NCI-H510A treated with DMSO at 0.1 percent for 48 hours (cell line): Measurements from ENCODE around the gene NNMT.
A peak's percentile ranks its signal among the peaks of the same experiment; 100 is the strongest.
"Not testable (repeated sequence)": the region's sequence is repeated elsewhere in the genome, so short reads cannot be mapped to it uniquely, and the experiment has no call there.

Experiments used
- DNase-seq: peaks from one replicate; lab custom pipeline; 2025; lab: John Stamatoyannopoulos, UW

The NNMT gene

GRCh38 chr11:114310095-114310494, 13.9 kb downstream of the NNMT start:
- no peak for DNase-seq

- DNase-seq = no peak
These were observed 15.7 kb downstream of the NNMT start for GRCh38 chr11:114311946-114312345.

DNA sequence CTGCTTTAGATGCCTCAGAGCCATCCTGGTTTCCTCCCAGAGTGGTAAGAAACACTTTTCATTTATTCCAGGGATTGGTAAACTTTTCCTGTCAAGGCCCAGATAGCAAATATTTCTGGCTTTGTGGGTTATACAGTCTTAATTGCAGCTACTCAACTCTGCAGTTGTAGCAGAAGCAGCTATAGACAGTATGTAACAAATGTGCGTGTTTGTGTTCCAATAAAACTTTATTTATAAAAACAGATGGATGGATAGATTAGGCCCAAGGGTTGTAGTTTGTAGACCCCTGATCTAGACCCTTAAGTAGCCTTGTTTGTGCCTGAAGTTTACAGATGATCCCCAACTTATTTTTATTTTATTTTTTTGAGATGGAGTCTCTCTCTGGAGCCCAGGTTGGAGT, 17.9 kb downstream of the NNMT start:
- DNase-seq = no peak

DNA sequence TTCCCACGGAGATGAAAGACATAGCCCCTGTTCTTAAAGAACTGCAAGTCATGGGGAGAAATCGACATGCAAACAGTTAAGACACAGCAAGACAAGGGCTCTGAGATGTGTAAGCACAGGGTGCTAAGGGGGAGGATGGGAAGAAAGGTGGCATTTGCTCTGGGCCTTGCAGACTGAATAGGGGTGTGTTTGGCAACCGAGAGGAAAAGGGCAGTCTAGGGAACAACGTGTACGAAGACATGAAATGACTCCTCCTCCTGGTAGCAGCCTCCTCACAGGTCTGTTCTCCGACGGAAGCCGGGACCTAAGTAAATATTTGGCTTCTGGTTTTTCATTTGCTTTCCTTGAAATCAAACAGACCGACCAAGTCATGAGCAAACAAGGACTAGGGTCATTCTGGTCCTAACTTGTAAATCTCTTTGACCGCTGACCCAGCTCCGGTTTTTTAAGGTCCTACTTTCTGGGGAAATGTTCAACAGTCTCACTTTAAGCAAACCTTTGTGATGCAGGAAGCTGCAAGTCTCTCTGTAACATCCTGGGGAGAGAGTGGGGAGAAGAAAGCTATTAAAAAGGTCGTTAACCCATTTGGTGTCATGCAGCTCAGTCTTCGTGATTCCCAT, 19.7 kb downstream of the NNMT start:
- DNase-seq = peak; percentile 73

DNA sequence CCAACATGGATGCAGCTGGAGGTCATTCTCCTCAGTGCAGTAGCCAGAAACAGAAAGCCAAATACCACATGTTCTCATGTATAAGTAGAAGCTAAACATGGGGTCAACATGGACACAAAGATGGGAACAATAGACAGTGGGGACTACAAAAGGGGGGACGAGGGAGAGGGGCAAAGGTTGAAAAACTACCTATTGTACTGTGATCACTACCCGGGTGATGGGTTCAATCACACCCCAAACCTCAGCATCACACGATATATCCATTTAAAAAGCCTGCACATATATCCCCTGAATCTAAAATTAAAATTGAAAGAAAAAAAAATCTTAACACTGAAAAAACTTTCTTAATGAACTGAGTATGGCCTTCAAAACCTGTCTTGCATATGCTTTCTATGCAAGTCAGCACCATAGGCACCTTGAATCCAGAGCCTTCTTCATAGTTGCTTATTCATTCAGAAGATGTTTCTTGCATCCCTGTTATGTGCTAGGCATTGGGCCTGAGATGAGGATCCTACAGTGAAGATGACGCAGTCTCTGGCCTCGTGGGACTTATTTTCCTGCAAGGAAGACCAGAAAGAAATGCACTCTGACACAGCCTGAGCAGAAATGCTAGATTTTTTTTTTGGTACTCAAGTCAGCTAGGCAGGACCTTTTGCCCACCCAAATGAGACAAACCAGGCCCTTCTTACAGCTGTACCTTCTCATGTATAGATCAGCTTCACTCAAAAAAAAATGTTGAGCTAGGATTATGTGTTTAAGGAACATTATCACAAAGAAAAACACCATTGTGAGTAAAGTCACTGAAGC, 21.0 kb downstream of the NNMT start:
- no peak for DNase-seq

DNA sequence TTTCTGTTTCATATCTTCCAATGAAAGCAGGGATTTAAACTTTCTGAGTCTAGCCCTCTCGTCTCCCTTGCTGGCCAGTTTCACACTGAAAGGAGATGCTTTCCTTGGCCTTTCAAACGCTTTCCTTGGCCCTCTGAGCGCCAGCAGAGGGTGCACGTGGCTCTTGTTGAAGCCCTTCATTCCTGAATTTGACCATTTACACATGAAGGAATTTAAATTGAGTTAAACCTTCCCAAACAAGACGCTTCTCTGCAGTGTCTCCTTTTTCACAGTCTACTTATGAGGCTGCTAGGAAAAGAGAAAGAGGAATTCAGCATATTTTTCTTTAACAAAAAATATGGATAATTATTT, 21.6 kb downstream of the NNMT start:
- peak; percentile 52 for DNase-seq

- DNase-seq = peak; percentile 85
These were observed 22.2 kb downstream of the NNMT start for GRCh38 chr11:114318361-114318760.

DNA sequence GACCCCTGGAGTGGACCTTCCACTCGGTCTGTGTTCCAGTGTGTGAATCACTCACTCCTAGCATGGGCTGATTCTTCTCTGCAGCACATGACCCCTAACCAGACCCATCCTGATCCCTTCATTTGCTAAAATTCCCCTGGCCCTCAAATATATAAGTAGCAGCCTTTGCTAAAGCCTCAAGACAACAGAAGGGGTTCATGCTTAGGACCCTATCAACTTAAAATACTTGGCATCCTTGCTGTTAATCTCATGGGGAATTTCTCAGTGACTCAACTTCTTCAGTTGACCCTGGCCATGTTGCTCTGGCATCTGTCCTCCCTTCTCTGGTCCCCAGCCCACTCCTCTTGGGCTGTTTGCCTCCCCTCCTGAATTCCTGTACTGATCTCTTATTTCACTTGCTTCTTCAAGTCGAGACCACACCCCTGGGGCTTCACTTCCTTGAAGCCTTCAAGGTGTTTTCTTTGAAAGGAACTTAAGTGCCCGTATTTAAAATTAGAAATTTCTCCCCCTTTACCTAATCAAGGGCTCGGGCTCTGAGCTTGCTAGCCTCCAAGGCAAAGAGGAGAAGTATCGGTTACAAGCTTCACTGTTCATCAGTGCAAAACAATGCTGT, 23.6 kb downstream of the NNMT start:
- no peak for DNase-seq

GRCh38 chr11:114321621-114322257, 25.5 kb downstream of the NNMT start:
- no peak for DNase-seq

DNA sequence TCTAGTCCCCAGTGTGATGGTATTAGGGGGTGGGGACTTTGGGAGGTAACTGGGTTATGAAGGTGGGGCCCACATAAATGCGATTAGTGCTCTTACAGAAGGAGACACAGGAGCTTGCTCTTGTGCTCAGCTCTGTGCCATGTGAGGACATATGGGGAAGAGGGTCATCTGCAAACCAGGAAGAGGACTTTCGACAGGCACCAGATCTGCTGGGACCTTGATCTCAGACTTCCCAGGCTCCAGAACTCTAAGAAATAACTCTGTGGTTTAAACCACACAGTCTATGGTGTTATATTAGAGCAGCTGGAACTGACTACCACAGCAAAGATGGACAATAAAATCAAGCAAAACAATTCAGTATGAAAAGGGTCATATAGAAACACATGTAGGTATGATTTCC, 26.7 kb downstream of the NNMT start:
- no peak for DNase-seq

DNA sequence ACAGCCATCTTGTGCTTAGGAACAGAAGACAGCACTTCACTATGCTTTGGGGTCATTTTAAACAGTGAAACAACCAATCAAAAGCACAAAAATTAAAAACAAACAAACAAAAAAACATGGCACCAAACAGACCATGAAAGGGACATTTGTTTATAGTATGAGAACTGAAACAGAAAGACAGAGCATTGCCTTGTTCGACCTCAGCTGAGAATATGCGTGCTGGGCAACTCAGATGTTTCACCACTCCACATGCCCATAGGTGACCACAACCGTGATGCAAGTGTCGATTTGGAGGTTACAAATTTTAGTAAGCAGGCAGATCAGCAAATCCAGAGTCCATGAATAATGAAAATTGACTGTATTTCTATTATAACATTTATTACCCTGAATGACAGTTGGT, 30.0 kb downstream of the NNMT start:
- DNase-seq = no peak

DNA sequence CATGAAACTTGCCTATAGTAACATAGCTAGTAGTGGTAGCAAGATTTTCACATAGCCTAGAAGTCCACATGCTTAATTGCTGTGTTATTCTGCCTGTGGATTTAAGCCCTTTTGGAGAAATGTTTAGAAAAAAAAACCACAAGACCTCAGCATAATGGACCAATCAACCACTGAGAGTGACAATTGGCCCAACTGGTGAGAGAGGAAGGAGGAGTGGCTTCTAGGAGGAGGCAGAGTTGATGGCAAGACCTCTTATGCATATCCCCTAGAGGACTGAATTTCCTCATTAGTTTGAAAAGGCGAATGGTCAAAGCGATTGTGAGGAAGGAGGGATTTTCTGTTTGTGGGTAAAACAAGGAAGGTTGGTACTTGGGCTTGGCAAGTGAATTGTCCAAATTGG, 30.6 kb downstream of the NNMT start:
- no peak for DNase-seq

DNA sequence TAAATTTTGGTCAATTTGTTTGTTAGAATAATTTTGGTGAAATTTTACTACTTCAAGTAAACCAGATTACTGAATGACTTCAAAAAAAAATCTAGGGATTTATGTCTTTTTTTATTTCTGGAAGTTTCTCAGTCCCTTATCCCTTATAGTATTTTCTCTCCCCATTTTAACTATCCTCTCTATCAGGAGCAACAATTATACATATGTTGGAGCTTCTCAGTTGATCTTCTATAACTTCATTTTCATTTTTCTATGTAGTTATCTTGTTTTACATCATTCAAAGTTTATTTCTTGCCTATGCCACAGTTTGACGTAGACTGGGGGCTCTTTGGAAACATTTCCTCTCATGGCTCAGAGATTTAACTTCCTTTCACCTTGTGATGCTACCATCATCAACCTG, 34.2 kb downstream of the NNMT start:
- DNase-seq = no peak

DNA sequence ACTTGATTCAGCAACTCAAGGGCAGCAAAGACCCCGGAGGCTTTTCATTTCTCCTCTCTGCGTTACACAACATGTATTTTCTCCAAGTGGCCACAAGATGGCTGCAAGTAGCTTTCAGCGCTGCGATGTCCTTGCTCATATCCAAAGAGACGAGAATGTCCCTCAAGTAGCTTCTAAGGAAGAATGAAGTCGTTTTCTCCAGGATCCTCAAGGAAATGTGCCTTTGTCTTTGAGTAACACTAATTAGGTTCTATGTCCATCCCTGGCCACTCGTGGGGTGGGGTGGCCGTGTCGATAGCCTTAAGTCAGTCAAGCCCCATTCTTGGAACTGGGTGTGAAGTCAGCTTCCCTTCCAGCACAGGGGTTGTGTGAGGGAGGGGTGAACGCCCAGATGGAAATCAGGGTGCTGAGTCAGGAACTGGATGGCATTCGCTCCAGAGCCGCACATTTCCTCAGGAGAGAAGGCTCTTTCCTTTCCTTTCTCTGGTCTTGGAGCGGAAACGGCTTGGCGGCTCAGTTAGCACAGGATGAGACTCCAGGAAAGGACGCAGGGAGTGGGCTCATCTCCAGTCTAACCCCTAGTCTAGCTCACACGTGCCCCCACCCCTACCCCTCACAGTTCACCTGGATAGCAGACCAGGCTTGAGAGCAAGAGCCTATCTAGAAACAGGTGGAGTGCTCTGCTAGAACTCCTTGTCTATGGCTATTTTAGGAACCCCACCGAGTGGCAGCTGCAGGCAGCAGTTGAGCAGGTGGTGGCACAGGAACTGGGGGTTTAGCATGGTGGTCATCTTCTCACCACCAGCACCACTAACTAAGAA, 44.3 kb downstream of the NNMT start:
- peak; percentile 78 for DNase-seq

DNA sequence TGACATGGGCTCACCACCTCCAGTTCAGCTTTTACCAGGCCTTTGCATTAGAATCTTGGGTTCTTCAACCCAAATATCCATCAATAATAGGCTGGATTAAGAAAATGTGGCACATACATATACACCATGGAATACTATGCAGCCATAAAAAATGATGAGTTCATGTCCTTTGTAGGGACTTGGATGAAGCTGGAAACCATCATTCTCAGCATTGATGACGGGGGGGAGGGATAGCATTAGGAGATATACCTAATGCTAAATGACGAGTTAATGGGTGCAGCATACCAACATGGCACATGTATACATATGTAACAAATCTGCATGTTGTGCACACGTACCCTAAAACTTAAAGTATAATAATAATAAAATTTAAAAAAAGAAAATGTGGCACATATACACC, 45.5 kb downstream of the NNMT start:
- not testable (repeated sequence) for DNase-seq

- no peak for DNase-seq
These were observed 46.3 kb downstream of the NNMT start for GRCh38 chr11:114342476-114342875.

DNA sequence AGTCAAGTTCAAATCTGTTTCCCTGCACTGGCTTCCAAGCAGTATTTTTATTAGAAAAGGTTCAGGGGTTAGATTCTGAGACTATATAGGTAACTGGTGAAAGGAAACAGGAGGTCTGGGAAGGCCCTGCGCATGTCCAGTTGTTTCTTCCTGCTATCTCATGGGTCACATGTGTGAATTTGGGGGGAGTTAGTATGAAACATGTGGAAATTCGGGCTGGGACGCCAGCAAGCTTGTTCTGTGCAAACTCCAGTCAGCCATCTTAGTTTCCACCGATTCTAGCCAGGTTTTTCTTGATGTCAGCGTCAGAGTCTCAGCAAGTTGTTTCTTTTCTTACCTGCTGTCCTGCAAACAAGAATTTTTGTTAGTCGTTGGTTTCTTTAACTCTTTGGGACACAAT, 46.8 kb downstream of the NNMT start:
- no peak for DNase-seq

- no peak for DNase-seq
These were observed 47.3 kb downstream of the NNMT start for GRCh38 chr11:114343493-114343892.

DNA sequence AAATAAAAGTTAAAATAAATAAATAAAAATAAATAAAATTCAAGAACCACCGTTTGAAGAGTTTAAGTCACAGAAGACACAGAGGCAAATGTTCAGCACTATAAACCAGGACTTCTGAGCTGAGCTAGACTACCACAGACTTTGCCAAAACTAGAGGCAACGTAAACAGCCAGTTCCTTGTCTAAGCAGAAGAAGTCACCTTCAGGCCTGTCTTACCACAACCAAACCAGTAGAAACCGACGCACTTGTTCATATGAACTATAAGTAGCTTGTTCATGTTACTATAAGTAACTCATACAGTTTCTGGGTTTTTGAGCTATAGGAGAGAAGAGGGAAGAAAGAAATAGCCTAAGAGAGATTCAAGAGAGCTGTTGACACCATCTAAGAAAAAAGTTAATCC, 48.3 kb downstream of the NNMT start:
- no peak for DNase-seq

GRCh38 chr11:114345575-114346222, 49.5 kb downstream of the NNMT start:
- no peak for DNase-seq

DNA sequence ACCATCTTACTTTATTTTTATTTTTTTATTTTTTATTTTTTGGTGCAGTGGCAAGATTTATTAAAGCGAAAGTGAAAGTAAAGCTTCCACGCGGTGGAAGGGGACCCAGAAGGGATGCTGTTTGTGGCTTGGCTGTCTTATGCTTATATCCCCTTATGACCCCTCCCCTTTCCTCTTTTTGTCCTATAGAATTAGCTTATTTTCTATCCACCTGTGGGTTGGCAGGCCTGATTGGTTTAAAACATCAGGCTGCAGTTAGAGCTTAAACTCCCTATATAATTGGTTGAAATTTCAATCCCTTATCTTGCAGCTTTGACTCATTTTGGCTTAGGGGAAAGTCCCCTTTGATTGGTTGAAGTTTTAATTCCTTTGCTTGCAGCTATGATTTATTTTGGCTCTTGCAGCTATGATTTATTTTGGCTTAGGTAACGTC, 50.5 kb downstream of the NNMT start:
- no peak for DNase-seq
